Activated T-helper 1 cell treated with anti-CD3 and anti-CD28 coated beads, Interleukin-12 subunit alpha, Interleukin-12 subunit beta, Interleukin-2, Interleukin-4 antibody, amounts not matched to agents 30 ng/mL and 10 ng/mL and 1 ng/mL, durations not matched to agents 14 hours and 24 hours and 36 hours (primary cell): Measurements from ENCODE around the gene ADNP. TPM values are rescaled to one million over a fixed set of nuclear protein-coding genes. Genes with fewer than 3 reads are reported as not detected.
A peak's percentile ranks its signal among the peaks of the same experiment; 100 is the strongest.

Source experiments
- DNase-seq: peaks from one replicate; pipeline ENCODE4 v3.0.0; 2021; ENCODE audit warnings: low spot score
- H3K27ac Mint-ChIP-seq: one replicate; pipeline ENCODE4 v1.8.0; 2021; ENCODE audit warnings: mild to moderate bottlenecking, mixed read lengths
- H3K27me3 Mint-ChIP-seq: one replicate; pipeline ENCODE4 v1.8.0; 2022; ENCODE audit warnings: mild to moderate bottlenecking, moderate library complexity, mixed read lengths; ENCODE audit not compliant: insufficient read depth
- H3K36me3 Mint-ChIP-seq: one replicate; pipeline ENCODE4 v1.8.0; 2021; ENCODE audit warnings: low read depth, mixed read lengths
- H3K4me1 Mint-ChIP-seq: one replicate; pipeline ENCODE4 v1.8.0; 2021; ENCODE audit warnings: low read depth, mixed read lengths
- H3K4me3 Mint-ChIP-seq: one replicate; pipeline ENCODE4 v1.8.0; 2021; ENCODE audit warnings: mild to moderate bottlenecking, moderate library complexity, mixed read lengths
- H3K9me3 Mint-ChIP-seq: one replicate; pipeline ENCODE4 v1.8.0; 2021; ENCODE audit warnings: mixed read lengths
- intact Hi-C: fragments of 100-400 bp; cut with micrococcal nuclease; formaldehyde crosslinking; loops from one replicate; pipeline ENCODE4 v1.15.1; 2024
- total RNA-seq: library from RNA; stranded (reverse); gene quantifications from 2 replicates; pipeline ENCODE4 v1.2.3, GENCODE V29; 2022

ADNP gene
- total RNA-seq, 1 donor from 2014 or later, result 77.4 TPM

GRCh38 chr20:50857348-50857747 is 73.9 kb downstream of the ADNP start:
- no peaks in the 10 kb centered on the region for H3K27me3 Mint-ChIP-seq
- no peak overlapping the region for H3K4me3 Mint-ChIP-seq
- H3K27ac Mint-ChIP-seq, result no peak overlapping the region
- H3K36me3 Mint-ChIP-seq, result no peaks in the 10 kb centered on the region
- no peaks in the 10 kb centered on the region for H3K4me1 Mint-ChIP-seq
- intact Hi-C loops, result no loop called here
- no peaks in the 10 kb centered on the region for H3K9me3 Mint-ChIP-seq
- DNase-seq, result no peak

GRCh38 chr20:50856475-50857041 is 74.7 kb downstream of the ADNP start:
- no peak for DNase-seq
- no peaks in the 10 kb centered on the region for H3K36me3 Mint-ChIP-seq

GRCh38 chr20:50855498-50856474 is 75.5 kb downstream of the ADNP start:
- no peak overlapping the region for H3K4me3 Mint-ChIP-seq
- no peaks in the 10 kb centered on the region for H3K36me3 Mint-ChIP-seq
- H3K9me3 Mint-ChIP-seq, result no peaks in the 10 kb centered on the region
- H3K27me3 Mint-ChIP-seq, result no peaks in the 10 kb centered on the region
- intact Hi-C loops, result no loop called here
- H3K4me1 Mint-ChIP-seq, result no peaks in the 10 kb centered on the region
- no peak overlapping the region for H3K27ac Mint-ChIP-seq
- DNase-seq, result no peak

More at GRCh38 chr20:50856475-50857041, 74.7 kb downstream of the ADNP start:
- Mint-ChIP-seq H3K4me3 (no peak overlapping the region), H3K27ac (no peak overlapping the region), H3K4me1 (no peaks in the 10 kb centered on the region), H3K27me3 (no peaks in the 10 kb centered on the region), H3K9me3 (no peaks in the 10 kb centered on the region)
- intact Hi-C loops, result no loop called here

- H3K36me3 Mint-ChIP-seq, result no peaks in the 10 kb centered on the region
Observed at GRCh38 chr20:50854506-50855249, 76.6 kb downstream of the ADNP start.

GRCh38 chr20:50852085-50852484 is 79.2 kb downstream of the ADNP start:
- Mint-ChIP-seq H3K4me1 (no peaks in the 10 kb centered on the region), H3K27ac (peak overlapping the region; percentile 23), H3K36me3 (no peaks in the 10 kb centered on the region), H3K27me3 (no peaks in the 10 kb centered on the region), H3K9me3 (no peaks in the 10 kb centered on the region), H3K4me3 (no peak overlapping the region)
- intact Hi-C loops, result no loop called here
- no peak for DNase-seq

More at GRCh38 chr20:50854506-50855249, 76.6 kb downstream of the ADNP start:
- no peak for DNase-seq
- no peak overlapping the region for H3K4me3 Mint-ChIP-seq
- intact Hi-C loops, result no loop called here
- H3K9me3 Mint-ChIP-seq, result no peaks in the 10 kb centered on the region
- no peaks in the 10 kb centered on the region for H3K27me3 Mint-ChIP-seq
- H3K27ac Mint-ChIP-seq, result no peak overlapping the region
- no peaks in the 10 kb centered on the region for H3K4me1 Mint-ChIP-seq

GRCh38 chr20:50850721-50851286 is 80.4 kb downstream of the ADNP start:
- H3K4me1 Mint-ChIP-seq, result no peaks in the 10 kb centered on the region
- H3K4me3 Mint-ChIP-seq, result no peak overlapping the region
- H3K27me3 Mint-ChIP-seq, result no peaks in the 10 kb centered on the region
- no peak for DNase-seq
- intact Hi-C loops, result no loop called here
- no peaks in the 10 kb centered on the region for H3K9me3 Mint-ChIP-seq
- H3K36me3 Mint-ChIP-seq, result no peaks in the 10 kb centered on the region
- H3K27ac Mint-ChIP-seq, result no peak overlapping the region

GRCh38 chr20:50848846-50849673 is 82.2 kb downstream of the ADNP start:
- Mint-ChIP-seq H3K4me3 (no peak overlapping the region), H3K4me1 (peaks cover 10% of the 10 kb centered on the region), H3K27ac (no peak overlapping the region), H3K27me3 (no peaks in the 10 kb centered on the region), H3K9me3 (no peaks in the 10 kb centered on the region), H3K36me3 (no peaks in the 10 kb centered on the region)
- no peak for DNase-seq
- intact Hi-C loops, result no loop called here

GRCh38 chr20:50848341-50848808 is 82.9 kb downstream of the ADNP start:
- Mint-ChIP-seq H3K9me3 (no peaks in the 10 kb centered on the region), H3K4me1 (peaks cover 10% of the 10 kb centered on the region), H3K27me3 (no peaks in the 10 kb centered on the region), H3K27ac (peak overlapping the region; percentile 44), H3K4me3 (no peak overlapping the region), H3K36me3 (no peaks in the 10 kb centered on the region)
- intact Hi-C loops, result no loop called here
- DNase-seq, result no peak

- Mint-ChIP-seq H3K36me3 (no peaks in the 10 kb centered on the region), H3K27ac (no peak overlapping the region)
- intact Hi-C loops, result no loop called here
Observed at GRCh38 chr20:50845566-50846215, 85.5 kb downstream of the ADNP start.

GRCh38 chr20:50844430-50845100 is 86.7 kb downstream of the ADNP start:
- intact Hi-C loops, result no loop called here
- H3K4me1 Mint-ChIP-seq, result peaks cover 10% of the 10 kb centered on the region
- DNase-seq, result peak; percentile 44
- no peaks in the 10 kb centered on the region for H3K36me3 Mint-ChIP-seq
- H3K27ac Mint-ChIP-seq, result peak overlapping the region; percentile 48
- H3K9me3 Mint-ChIP-seq, result no peaks in the 10 kb centered on the region
- no peak overlapping the region for H3K4me3 Mint-ChIP-seq
- H3K27me3 Mint-ChIP-seq, result no peaks in the 10 kb centered on the region

More at GRCh38 chr20:50845566-50846215, 85.5 kb downstream of the ADNP start:
- H3K4me1 Mint-ChIP-seq, result peaks cover 10% of the 10 kb centered on the region
- no peaks in the 10 kb centered on the region for H3K27me3 Mint-ChIP-seq
- no peak for DNase-seq
- no peaks in the 10 kb centered on the region for H3K9me3 Mint-ChIP-seq
- no peak overlapping the region for H3K4me3 Mint-ChIP-seq
